AG10803 (cell line): ENCODE results near the gene SIGLEC11.

ENCODE experiments used
- DNase-seq: peaks from one replicate; pipeline ENCODE4 v3.0.0; 2010; ENCODE audit warnings: low read depth
- H3K4me3 ChIP-seq: 2 replicates; pipeline ENCODE4 v1.5.1; 2011; ENCODE audit warnings: mild to moderate bottlenecking, low read length, control low read depth
- CTCF ChIP-seq: conservative IDR thresholded peaks from 2 replicates; pipeline ENCODE4 v1.5.1; 2011; ENCODE audit warnings: mild to moderate bottlenecking, low read length, control low read depth, inconsistent platforms

Gene SIGLEC11

GRCh38 chr19:49954933-49955332 is 6.0 kb downstream of the SIGLEC11 start:
- no peak for DNase-seq
- no peak overlapping the region for H3K4me3 ChIP-seq
- no peak for TF ChIP-seq CTCF

GRCh38 chr19:49954092-49954829 is 6.7 kb downstream of the SIGLEC11 start:
- no peak overlapping the region for H3K4me3 ChIP-seq
- DNase-seq: peak; percentile 35
- TF ChIP-seq CTCF: no peak

GRCh38 chr19:49953416-49953815 is 7.6 kb downstream of the SIGLEC11 start:
- no peak overlapping the region for H3K4me3 ChIP-seq
- no peak for DNase-seq
- TF ChIP-seq CTCF: no peak

GRCh38 chr19:49952906-49953305 is 8.1 kb downstream of the SIGLEC11 start:
- DNase-seq: no peak
- H3K4me3 ChIP-seq: no peak overlapping the region
- no peak for TF ChIP-seq CTCF

GRCh38 chr19:49952479-49952836 is 8.5 kb downstream of the SIGLEC11 start:
- TF ChIP-seq CTCF: no peak
- H3K4me3 ChIP-seq: no peak overlapping the region
- no peak for DNase-seq

GRCh38 chr19:49951806-49952478 is 9.0 kb downstream of the SIGLEC11 start:
- no peak overlapping the region for H3K4me3 ChIP-seq
- no peak for DNase-seq
- TF ChIP-seq CTCF: no peak

GRCh38 chr19:49950956-49951526 is 9.9 kb downstream of the SIGLEC11 start:
- no peak for DNase-seq
- no peak overlapping the region for H3K4me3 ChIP-seq
- no peak for TF ChIP-seq CTCF
